Measurements from ENCODE around the gene DRC7.
"Not testable (repeated sequence)": the region's sequence is repeated elsewhere in the genome, so short reads cannot be mapped to it uniquely, and the experiment has no call there.

The DRC7 gene

GRCh38 chr16:57766714-57767348 is 72.2 kb downstream of the DRC7 start:
- H3K27ac ChIP-seq = no peak overlapping the region
- H3K4me3 ChIP-seq = no peak overlapping the region

GRCh38 chr16:57769541-57770145 is 75.0 kb downstream of the DRC7 start:
- Histone ChIP-seq H3K27ac (no peak overlapping the region), H3K4me3 (no peak overlapping the region)

DNA sequence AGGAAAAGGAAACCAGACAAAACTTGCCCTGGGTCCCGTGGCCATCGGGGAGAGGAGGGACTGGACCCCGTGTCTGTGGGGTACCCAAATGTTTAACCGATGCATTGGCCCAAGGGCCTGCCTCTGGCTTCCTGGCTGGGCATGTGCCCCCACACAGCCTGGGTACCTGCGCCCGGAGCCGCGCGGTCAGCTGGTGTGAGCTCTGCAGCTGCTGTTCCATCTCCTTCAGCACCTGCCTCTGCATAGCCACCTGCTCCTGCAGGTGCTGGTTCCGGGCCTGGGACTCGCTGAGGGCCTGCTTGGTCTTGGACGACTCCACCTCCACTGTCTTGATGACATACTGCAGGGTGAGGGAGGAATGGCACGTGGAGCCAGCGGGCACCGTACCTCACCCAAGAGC is 75.8 kb downstream of the DRC7 start:
- no peak overlapping the region for H3K4me3 ChIP-seq
- H3K27ac ChIP-seq = no peak overlapping the region

- H3K27ac ChIP-seq = no peak overlapping the region
- H3K4me3 ChIP-seq = no peak overlapping the region
These were observed 76.7 kb downstream of the DRC7 start for GRCh38 chr16:57771141-57771785.

DNA sequence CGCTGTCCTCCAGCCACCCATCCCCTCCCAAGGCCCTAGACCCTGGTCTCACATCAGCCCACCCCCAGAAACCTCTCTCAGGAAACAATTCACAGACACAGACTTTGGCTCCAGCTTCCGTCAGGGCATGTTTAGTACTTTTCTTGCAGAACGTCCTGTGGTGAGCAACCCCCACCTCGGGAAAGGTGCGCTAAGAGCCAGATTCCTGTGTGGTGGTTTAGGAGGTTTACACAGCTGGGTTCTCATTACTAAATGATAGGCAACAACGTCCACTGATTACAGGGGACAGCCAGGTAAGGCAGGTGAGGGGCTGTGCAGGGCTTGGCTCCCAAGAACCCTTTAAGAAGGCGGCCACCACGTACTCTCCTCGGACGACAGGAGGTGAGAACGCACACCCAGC is 78.4 kb downstream of the DRC7 start:
- H3K27ac ChIP-seq = no peak overlapping the region
- H3K4me3 ChIP-seq = no peak overlapping the region

- peak overlapping the region in 1 of 21 experiments; percentile 1 for H3K27ac ChIP-seq
- H3K4me3 ChIP-seq = no peak overlapping the region
These were observed 79.2 kb downstream of the DRC7 start for GRCh38 chr16:57773655-57774295.

DNA sequence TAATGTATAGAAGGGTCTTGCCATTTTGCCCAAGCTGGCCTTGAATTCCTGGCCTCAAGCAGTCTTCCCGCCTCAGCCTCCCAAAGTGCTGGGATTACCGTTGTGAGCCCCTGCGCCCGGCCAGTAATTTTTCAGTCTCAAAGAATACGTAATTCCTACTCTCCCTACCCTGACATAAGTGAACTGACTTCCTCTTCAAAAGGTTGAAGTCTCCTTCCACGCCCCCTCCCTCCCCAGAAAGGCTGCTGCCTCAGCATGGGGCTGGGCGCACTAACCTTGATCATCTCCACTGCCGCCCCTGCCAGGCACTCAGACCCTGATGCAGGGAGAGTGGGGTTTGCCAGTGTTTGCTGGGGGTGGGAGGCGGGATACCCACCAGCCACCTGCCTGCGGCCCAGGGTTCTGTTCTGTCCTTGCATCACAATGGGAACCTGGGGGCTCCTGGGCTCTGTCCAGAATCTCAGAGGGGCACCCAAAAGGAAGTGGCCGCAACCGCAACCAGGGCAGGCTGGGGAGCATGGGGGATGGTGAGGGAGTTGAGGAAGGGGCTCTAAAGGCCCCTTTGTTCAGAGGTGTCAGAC is 80.2 kb downstream of the DRC7 start:
- Histone ChIP-seq H3K4me3 (no peak overlapping the region), H3K27ac (no peak overlapping the region)

DNA sequence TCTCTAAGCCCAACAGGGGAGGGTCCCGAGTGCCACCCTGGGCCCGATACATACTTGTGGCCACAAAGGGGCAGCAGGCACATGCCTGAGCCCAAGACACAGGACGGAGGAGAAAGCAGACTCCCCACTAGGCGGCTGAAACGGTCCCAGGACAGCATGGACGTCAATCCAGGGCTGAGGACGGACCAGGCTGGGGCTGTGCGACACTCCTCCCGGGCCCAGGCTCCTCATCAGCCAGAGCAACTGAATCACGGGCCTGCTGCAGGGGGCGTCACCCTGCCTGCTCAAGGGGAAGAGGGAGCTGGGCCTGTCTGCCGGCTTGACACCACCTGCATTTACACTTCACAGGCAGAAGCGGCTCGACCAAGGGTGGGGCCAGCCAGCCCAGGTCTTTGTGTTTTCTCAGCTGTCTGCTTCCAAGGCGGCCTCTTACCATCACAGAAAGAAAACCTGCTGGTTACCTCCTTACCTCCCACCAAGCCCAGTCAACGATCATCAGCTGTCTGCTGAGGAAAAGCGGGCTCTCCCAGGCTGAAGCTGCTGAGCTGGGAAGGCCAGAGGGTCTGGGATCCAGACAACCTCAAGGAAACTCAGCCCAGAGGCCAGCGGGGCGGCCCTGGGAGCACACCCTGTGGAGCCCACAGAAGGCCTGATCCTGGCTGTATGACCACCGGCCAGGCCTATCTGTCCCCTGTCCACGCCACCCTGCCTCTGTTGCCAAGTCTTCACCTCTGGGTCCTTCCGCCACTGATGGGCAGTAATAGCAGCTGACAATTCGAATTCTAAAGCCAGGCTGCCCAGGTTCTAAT is 81.3 kb downstream of the DRC7 start:
- Histone ChIP-seq H3K4me3 (no peak overlapping the region), H3K27ac (no peak overlapping the region)

DNA sequence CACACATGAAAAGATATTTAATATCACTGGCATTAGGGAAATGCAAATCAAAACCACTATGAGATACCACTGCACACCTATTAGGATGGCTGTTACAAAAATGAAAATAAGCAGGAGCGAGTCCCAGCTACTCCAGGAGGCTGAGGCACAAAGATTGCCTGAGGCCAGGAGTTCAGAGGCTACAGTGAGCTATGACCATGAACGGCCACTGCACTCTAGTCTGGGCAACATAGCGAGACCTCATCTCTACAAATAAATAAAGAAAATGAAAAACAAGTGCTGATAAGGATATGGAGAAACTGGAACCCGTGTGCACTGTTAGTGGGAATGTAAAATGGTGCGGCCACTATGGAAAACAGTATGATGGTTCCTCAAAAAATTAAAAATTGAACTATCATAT is 84.1 kb downstream of the DRC7 start:
- Histone ChIP-seq H3K27ac (no peak overlapping the region), H3K4me3 (no peak overlapping the region)

GRCh38 chr16:57779836-57780235 is 85.2 kb downstream of the DRC7 start:
- H3K4me3 ChIP-seq, H3K27ac ChIP-seq: not testable (repeated sequence)

- peak overlapping the region in 1 of 21 experiments; percentile 11 for H3K27ac ChIP-seq
- H3K4me3 ChIP-seq = no peak overlapping the region
These were observed 86.7 kb downstream of the DRC7 start for GRCh38 chr16:57781349-57781740.

Measured in skin epidermis (tissue), 12 donors.